Measurements from ENCODE around the gene ADGRB3. TPM values are rescaled to one million over a fixed set of nuclear protein-coding genes. Genes with fewer than 3 reads are reported as not detected.

ADGRB3 gene
- polyA plus RNA-seq, 1 of the 3 experiments (the other 2 are of a cell fraction): 0.12 TPM

DNA sequence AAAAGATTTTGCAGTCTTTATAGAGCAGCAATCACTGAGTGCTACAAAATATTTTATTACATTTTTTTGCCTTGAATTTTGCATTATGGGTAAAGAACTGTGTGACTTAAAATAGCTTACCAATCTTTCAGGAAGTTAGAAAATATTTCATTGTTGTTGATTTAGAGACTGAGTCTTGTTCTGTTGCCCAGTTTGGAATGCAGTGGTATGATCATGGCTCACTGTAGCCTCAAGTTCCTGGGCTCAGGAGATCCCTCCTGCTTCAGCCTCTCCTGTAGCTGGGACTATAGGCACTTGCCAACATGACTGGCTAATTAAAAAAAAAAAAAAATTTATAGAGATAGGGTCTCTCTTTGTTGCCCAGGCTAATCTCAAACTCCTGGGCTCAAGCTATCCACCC lies 100.8 kb downstream of the ADGRB3 start:
- Histone ChIP-seq H3K36me3 (replicated peaks in 1 of 2; ENCODE audit: control insufficient read depth in 1 of 2, insufficient read depth in 2 of 2, low read length in 1 of 2) (no peaks in the 10 kb centered on the region), H3K27me3 (ENCODE audit: insufficient read depth) (no peaks in the 10 kb centered on the region), H3K4me3 (ENCODE audit: low read depth in 2 of 2, low read length in 1 of 2) (no peak overlapping the region), H3K9me2 (no peaks in the 10 kb centered on the region), H4K20me1 (ENCODE audit: insufficient read depth) (no peaks in the 10 kb centered on the region), H3K9ac (no peak overlapping the region), H3K4me2 (no peak overlapping the region), H3K9me3 (no peaks in the 10 kb centered on the region), H3K4me1 (ENCODE audit: control insufficient read depth in 1 of 2, insufficient read depth in 2 of 2, low read depth in 1 of 2, low read length in 1 of 2) (no peaks in the 10 kb centered on the region; a peak in 1 of 4 replicates), H3F3A (replicated peaks; ENCODE audit: insufficient read depth) (no peaks in the 10 kb centered on the region), H3K79me2 (ENCODE audit: insufficient read depth) (no peaks in the 10 kb centered on the region), H3K27ac (ENCODE audit: low read depth in 2 of 2, low read length in 1 of 2) (no peak overlapping the region), H2AFZ (ENCODE audit: low read depth) (no peak overlapping the region)
- POLR2A ChIA-PET: no interaction called here
- TF ChIP-seq RAD21 (IDR thresholded peaks at IDR 0.05; ENCODE audit: low read length): no peak
- TF ChIP-seq EP300 (IDR thresholded peaks at IDR 0.05; ENCODE audit: borderline replicate concordance in 1 of 2, low read depth in 1 of 2, low read length in 1 of 2): no peak
- no peak for TF ChIP-seq FOSL2 (IDR thresholded peaks at IDR 0.05; ENCODE audit: borderline replicate concordance, low read depth)
- no peak for TF ChIP-seq FOXM1 (IDR thresholded peaks at IDR 0.05; ENCODE audit: low read depth)
- TF ChIP-seq GATA2 (CRISPR knock-in tag; IDR thresholded peaks at IDR 0.05): no peak
- TF ChIP-seq SIN3A (IDR thresholded peaks at IDR 0.05; ENCODE audit: borderline replicate concordance, low read depth, low read length): no peak
- TF ChIP-seq, protein P1, sequence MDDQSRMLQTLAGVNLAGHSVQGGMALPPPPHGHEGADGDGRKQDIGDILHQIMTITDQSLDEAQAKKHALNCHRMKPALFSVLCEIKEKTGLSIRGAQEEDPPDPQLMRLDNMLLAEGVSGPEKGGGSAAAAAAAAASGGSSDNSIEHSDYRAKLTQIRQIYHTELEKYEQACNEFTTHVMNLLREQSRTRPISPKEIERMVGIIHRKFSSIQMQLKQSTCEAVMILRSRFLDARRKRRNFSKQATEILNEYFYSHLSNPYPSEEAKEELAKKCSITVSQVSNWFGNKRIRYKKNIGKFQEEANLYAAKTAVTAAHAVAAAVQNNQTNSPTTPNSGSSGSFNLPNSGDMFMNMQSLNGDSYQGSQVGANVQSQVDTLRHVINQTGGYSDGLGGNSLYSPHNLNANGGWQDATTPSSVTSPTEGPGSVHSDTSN (IDR thresholded peaks at IDR 0.05): no peak
- TF ChIP-seq RCOR1 (IDR thresholded peaks at IDR 0.05; ENCODE audit: low read length): no peak
- CTCF ChIA-PET: interaction anchor here (0.6 to 2.4 kb wide), 3 partner anchors 15 to 1351 kb away, joined by 3 to 7 read pairs (median 3); no protein-coding TSS in a partner anchor
- no peak for DNase-seq

DNA sequence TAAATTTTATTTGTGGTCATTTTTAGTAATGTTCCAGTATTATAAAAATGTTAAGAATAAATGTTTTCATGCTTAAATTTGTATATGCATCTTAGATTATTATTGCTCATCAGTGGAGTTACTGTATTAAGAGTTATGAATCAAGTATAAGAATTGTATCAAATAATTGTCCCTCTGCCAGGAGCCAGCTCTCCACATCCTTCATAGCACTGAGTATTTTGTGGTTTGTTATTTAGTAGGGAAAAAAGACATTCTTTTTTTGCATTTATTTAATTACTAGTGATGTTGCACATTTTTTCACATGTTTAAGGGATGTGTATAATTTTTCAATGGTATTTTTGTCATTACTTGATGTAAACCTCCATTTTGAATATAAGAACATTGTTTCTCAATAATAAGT lies 102.0 kb downstream of the ADGRB3 start:
- H3K4me1 ChIP-seq (ENCODE audit: control insufficient read depth in 1 of 2, insufficient read depth in 2 of 2, low read depth in 1 of 2, low read length in 1 of 2): no peaks in the 10 kb centered on the region; a peak in 1 of 4 replicates
- H3K4me2 ChIP-seq: no peak overlapping the region
- H3K27me3 ChIP-seq (ENCODE audit: insufficient read depth): no peaks in the 10 kb centered on the region
- no peak overlapping the region for H3K9ac ChIP-seq
- TF ChIP-seq JUND (IDR thresholded peaks at IDR 0.05): no peak
- TF ChIP-seq RAD21 (IDR thresholded peaks at IDR 0.05; ENCODE audit: low read length): no peak
- no peak for TF ChIP-seq EZH2phosphoT487 (IDR thresholded peaks at IDR 0.05; ENCODE audit: borderline replicate concordance, low read depth)
- no peak for TF ChIP-seq GABPA (IDR thresholded peaks at IDR 0.05; ENCODE audit: low read depth)
- no peak for TF ChIP-seq FOXJ3 (CRISPR knock-in tag; IDR thresholded peaks at IDR 0.05)
- no peak for TF ChIP-seq SMC3 (IDR thresholded peaks at IDR 0.05; ENCODE audit: low read depth, low read length)
- TF ChIP-seq ELF1 (IDR thresholded peaks at IDR 0.05): no peak
- TF ChIP-seq MEF2A (IDR thresholded peaks at IDR 0.05; ENCODE audit: borderline replicate concordance, low read depth): no peak
- TF ChIP-seq FOXM1 (IDR thresholded peaks at IDR 0.05; ENCODE audit: low read depth): no peak
- TF ChIP-seq, protein P2, sequence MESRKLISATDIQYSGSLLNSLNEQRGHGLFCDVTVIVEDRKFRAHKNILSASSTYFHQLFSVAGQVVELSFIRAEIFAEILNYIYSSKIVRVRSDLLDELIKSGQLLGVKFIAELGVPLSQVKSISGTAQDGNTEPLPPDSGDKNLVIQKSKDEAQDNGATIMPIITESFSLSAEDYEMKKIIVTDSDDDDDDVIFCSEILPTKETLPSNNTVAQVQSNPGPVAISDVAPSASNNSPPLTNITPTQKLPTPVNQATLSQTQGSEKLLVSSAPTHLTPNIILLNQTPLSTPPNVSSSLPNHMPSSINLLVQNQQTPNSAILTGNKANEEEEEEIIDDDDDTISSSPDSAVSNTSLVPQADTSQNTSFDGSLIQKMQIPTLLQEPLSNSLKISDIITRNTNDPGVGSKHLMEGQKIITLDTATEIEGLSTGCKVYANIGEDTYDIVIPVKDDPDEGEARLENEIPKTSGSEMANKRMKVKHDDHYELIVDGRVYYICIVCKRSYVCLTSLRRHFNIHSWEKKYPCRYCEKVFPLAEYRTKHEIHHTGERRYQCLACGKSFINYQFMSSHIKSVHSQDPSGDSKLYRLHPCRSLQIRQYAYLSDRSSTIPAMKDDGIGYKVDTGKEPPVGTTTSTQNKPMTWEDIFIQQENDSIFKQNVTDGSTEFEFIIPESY (IDR thresholded peaks at IDR 0.05; ENCODE audit: borderline replicate concordance, low read depth): no peak
- TF ChIP-seq NRF1 (IDR thresholded peaks at IDR 0.05; ENCODE audit: low read depth, low read length): no peak
- no peaks in the 10 kb centered on the region for H3K79me2 ChIP-seq (ENCODE audit: insufficient read depth)
- no peaks in the 10 kb centered on the region for H3F3A ChIP-seq (replicated peaks; ENCODE audit: insufficient read depth)
- H4K20me1 ChIP-seq (ENCODE audit: insufficient read depth): no peaks in the 10 kb centered on the region
- H3K9me2 ChIP-seq: no peaks in the 10 kb centered on the region
- DNase-seq: no peak
- ChIA-PET POLR2A (no interaction called here), CTCF (interaction anchor here (1.1 to 2.4 kb wide), 2 partner anchors 14 to 19 kb away, joined by 3 to 7 read pairs; no protein-coding TSS in a partner anchor)
- no peak overlapping the region for H3K27ac ChIP-seq (ENCODE audit: low read depth in 2 of 2, low read length in 1 of 2)
- no peaks in the 10 kb centered on the region for H3K36me3 ChIP-seq (replicated peaks in 1 of 2; ENCODE audit: control insufficient read depth in 1 of 2, insufficient read depth in 2 of 2, low read length in 1 of 2)
- no peaks in the 10 kb centered on the region for H3K9me3 ChIP-seq
- no peak overlapping the region for H2AFZ ChIP-seq (ENCODE audit: low read depth)
- no peak overlapping the region for H3K4me3 ChIP-seq (ENCODE audit: low read depth in 2 of 2, low read length in 1 of 2)
